ENCODE data around the gene CFAP61.

GRCh38 chr20:20094410-20094809 is 42.1 kb downstream of the CFAP61 start:
- no peak for TF ChIP-seq CTCF (conservative IDR thresholded peaks at IDR 0.05; ENCODE audit: low read depth, low read length)
- no peak for TF ChIP-seq EZH2 (IDR thresholded peaks at IDR 0.05; ENCODE audit: low read length, unreplicated experiment)
- no peak for TF ChIP-seq EZH2phosphoT487 (IDR thresholded peaks at IDR 0.05; ENCODE audit: borderline replicate concordance, low read length)
